Hypothalamus (tissue), 51 donors: ENCODE results near the gene DLG2.
A peak's percentile ranks its signal among the peaks of the same experiment; 100 is the strongest.

Experiments used
- DNase-seq, 51 donors: peaks; one replicate each; lab custom pipeline; 2025; lab: John Stamatoyannopoulos, UW

The DLG2 gene

GRCh38 chr11:83862691-83863090, 1764.5 kb downstream of the DLG2 start:
- DNase-seq, result no peak

- no peak for DNase-seq
These were observed 1765.1 kb downstream of the DLG2 start for GRCh38 chr11:83862033-83862432.

DNA sequence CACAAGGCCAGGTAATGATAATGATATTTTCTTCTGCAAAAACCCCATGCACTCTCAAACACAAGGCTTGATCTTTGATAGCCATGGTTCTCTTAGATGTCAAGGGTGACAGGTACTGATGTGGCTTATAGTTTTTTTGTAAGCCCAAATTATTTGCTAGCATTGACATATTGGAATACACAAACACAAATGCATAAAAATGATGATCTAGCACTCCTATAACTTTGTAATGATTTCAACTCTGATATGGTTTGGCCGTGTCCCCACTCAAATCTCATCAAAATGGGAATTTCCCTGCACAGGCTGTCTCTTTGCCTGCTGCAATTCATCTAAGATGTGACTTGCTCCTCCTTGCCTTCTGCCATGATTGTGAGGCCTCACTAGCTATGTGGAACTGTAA, 1768.5 kb downstream of the DLG2 start:
- DNase-seq, result no peak

DNA sequence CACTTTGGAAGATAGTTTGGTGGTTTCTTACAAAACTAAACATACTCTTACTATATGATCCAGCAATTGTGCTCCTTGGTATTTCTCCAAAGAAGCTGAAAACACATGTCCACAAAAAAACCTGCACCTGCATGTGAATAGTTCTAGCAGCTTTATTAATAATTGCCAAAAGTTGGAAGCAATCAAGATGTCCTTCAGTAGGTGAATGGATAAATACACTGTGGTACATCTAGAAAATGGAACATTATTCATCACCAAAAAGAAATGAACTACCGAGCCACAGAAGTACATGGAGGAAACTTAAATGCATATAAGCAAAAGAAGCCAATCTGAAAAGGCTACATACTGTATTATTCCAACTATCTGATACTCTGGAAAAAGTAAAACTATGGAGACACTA, 1771.9 kb downstream of the DLG2 start:
- DNase-seq, result no peak

DNA sequence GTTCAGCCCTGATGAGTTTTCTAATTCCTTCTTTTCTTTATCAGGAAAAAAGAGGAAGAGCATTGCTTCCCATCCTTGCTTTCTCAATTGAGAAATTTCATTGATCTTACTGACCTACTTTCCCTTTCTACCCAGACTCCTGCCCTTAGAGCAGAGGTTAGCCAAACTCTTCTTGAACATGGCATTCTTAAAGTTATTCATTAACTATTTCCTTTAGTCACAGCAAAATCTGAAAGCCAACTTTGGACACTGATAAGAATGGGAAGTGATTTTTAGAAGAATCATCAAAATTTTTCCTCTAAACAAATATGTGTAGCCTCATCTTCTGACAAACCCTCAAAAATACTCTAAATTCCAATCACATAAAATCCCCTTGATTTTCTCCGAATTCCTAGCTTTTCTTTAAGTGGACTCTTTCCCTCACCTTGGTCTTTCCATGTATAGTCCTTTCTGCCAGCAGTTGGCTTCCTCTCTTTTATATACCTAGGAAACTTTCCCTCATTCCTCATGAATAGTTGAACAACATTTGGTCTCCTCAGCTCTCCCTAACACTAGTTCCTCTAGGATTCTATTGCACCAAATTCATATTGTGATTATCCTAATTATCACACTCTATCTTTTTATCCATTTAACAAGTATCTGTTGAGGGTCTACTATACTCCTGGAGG, 1774.2 kb downstream of the DLG2 start:
- no peak for DNase-seq

- no peak for DNase-seq
These were observed 1775.1 kb downstream of the DLG2 start for GRCh38 chr11:83852012-83852411.

GRCh38 chr11:83847467-83848034, 1779.6 kb downstream of the DLG2 start:
- DNase-seq, result no peak

- no peak for DNase-seq
These were observed 1781.3 kb downstream of the DLG2 start for GRCh38 chr11:83845797-83846196.

DNA sequence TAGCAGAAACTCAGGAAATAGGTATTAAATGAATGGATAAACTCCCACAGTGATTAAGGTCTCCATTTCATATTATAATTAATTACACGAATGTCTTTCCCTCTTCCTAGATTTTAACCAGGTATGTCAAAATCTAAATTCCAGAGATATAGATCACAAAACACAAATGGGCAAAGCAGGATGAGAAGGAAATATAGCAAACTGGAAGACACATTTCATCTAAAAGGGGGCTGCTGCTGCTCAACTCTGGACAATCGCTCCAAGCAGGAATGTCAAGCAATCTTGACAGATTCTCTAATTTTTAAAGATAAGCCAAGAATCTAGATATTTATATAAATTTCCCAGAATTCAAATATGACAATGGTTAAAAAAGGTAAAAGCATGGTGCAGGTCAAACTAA, 1786.8 kb downstream of the DLG2 start:
- DNase-seq, result no peak

DNA sequence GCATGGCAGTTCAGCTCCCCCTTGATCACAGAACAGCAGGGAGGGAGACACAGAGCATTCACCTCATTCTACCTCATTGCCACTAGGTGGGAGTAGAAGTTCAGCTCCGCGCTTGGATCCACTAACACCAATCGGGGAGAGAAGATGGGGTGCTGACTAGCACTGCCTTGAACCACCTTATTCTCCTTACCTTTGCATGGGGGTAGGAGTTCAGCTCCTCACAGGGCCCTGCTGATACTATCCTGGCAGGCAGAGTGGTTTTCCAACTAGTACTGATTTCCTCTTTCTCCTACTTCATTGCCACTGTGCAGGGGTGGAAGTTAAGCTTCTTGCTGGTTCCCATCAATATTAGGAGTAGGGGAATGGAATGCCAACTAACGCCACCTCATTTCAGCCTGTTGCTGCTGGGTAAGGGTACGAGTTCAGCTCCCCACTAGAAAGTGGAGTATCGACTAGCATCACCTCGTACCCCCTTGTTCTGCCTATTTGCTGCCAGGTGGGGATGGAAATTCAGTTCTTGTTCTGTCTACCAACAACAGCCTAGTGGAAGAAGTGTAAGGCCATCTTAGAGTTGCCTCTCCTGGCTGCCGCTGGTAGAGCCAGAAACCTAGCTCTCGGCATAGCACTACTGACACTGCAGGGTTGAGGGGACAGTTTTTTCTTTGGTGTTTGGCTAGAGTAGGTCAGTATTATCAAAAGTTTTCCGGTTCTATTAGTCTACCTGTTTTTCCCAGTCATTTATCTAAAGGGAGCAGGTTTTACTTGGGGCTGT, 1790.1 kb downstream of the DLG2 start:
- DNase-seq, result peak in 35 of 51 donors; percentile 3 to 75 (median 30)

DNA sequence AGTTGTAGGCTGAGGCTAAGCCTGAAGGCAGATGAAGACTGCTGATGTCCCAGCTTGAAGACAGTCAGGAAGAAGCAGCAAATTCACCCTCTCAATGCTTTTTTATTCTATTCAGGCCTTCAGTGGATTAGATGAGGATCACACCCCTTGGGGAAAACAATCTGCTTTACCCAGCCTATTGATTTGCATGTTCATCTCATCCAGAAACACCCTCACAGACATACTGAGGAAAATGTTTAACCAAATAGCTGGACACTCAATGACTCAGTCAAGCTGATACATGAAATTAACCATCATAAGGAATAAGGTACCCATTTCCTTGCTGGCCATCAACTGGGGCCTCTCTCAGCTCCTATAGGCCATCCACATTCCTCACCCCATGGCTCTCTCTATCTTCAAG, 1791.1 kb downstream of the DLG2 start:
- no peak for DNase-seq

- peak in 2 of 51 donors; percentile 11 to 33 for DNase-seq
These were observed 1791.7 kb downstream of the DLG2 start for GRCh38 chr11:83835423-83835822.

- DNase-seq, result no peak
These were observed 1795.2 kb downstream of the DLG2 start for GRCh38 chr11:83831929-83832328.

GRCh38 chr11:83827940-83828554, 1799.1 kb downstream of the DLG2 start:
- peak in 1 of 51 donors; percentile 67 for DNase-seq

DNA sequence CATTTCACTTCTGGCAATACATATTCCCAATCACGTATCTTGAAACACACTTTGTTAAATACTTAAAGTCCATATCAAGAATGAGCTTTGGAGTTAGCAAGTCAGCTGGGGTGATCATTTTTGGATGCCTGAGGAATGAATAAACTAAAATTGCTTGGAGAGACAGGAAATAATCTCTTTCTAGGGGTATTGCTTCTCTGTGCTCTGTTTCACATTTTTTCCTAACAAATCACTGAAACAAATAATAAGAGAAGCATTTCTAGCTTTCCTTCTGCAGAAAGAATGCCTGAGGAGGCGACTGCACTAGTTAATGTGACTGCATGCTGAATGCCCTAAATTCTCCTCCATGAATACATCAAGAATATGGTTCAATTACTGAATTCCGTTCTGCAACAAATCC, 1799.6 kb downstream of the DLG2 start:
- DNase-seq, result no peak

DNA sequence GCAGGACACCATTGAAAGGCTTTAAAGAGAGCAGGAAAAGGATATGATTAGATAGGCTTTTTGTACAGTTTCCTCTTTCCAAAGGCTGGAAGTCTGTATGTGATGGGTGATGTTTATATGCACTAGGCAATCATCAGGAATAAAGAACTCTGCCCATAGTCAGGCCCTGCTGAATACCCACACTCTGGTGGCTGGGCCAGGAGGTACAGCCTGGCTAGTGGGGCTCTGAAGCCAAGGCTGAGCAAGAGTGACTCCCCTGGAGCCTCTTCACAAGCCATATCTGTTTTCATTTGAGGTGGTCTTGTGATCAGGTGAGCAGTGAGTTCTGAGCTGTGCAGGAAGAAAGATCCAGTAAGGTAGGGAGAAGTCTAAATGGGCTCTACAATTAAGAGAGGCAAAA, 1801.1 kb downstream of the DLG2 start:
- no peak for DNase-seq

GRCh38 chr11:83823461-83824025, 1803.6 kb downstream of the DLG2 start:
- DNase-seq, result no peak

GRCh38 chr11:83819931-83820549, 1807.1 kb downstream of the DLG2 start:
- peak in 3 of 51 donors; percentile 20 to 43 (median 24) for DNase-seq

- no peak for DNase-seq
These were observed 1808.8 kb downstream of the DLG2 start for GRCh38 chr11:83818349-83818748.

DNA sequence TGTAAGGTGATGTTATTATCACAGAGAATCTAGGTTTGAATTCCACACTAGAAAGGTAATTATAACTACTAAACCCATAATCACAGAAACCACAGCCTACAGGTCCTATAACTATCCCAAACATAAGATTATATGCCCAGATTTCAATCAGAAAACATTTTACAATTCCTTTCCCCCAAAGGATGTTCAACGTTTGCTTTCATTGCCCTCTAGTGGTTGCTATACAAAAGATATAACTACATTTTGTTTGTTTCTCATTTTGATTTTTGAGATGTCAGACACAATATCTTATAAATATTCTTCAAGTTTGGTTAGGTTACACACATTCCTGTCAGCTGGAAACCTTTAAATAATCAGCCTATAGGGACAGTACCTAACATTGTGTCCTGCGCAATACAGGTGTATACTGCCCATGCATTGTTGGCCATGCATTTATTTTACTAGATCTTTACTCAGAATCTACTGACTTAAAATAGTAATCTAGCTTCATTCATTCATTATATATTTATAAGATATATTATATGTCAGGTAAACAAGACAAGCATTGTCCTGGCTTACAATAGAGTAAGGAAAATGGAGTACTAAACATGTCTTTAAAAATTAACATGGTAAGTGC, 1810.5 kb downstream of the DLG2 start:
- no peak for DNase-seq
